Breast epithelium (tissue), 4 donors: ENCODE measurements around the gene ZNF69. TPM values are rescaled to one million over a fixed set of nuclear protein-coding genes. Genes with fewer than 3 reads are reported as not detected.
A peak's percentile ranks its signal among the peaks of the same experiment; 100 is the strongest.
"Not testable (repeated sequence)": the region's sequence is repeated elsewhere in the genome, so short reads cannot be mapped to it uniquely, and the experiment has no call there.

Source experiments
- DNase-seq, 2 donors: peaks; one replicate each; pipeline ENCODE4 v3.0.0-alpha.2; 2019; ENCODE audit warnings: low spot score in 2 of 2
- H3K27ac ChIP-seq, 2 donors: fragments of 200-600 bp; sonication (generic) in 1 of 2; one replicate each; pipeline ENCODE4 v1.5.1; 2016 to 2019; ENCODE audit warnings: mild to moderate bottlenecking in 1 of 2
- H3K27me3 ChIP-seq, 2 donors: fragments of 200-600 bp; sonication (generic) in 1 of 2; one replicate each; pipeline versions ENCODE4 v1.5.1 to v1.6.0; 2017 to 2019; ENCODE audit warnings: control low read depth in 1 of 2, mild to moderate bottlenecking in 1 of 2
- H3K36me3 ChIP-seq: fragments of 200-600 bp; one replicate; pipeline ENCODE4 v1.5.1; 2019
- H3K4me1 ChIP-seq, 2 donors: fragments of 200-600 bp; sonication (generic); one replicate each; pipeline ENCODE4 v1.5.1; 2016 to 2019; ENCODE audit warnings: control low read depth in 1 of 2
- H3K4me3 ChIP-seq, 3 donors: fragments of 200-600 bp; sonication (generic); 1 replicate in 2 of 3; 2 replicates in 1 of 3; pipeline ENCODE4 v1.5.1; 2016 to 2019; ENCODE audit warnings: mild to moderate bottlenecking in 3 of 3, moderate library complexity in 2 of 3
- H3K9me3 ChIP-seq, 2 donors: fragments of 200-600 bp; sonication (generic) in 1 of 2; one replicate each; pipeline ENCODE4 v1.5.1; 2016 to 2019; ENCODE audit warnings: control low read depth in 1 of 2
- POLR2A ChIP-seq: fragments of 450-650 bp; IDR thresholded peaks from one replicate; pipeline ENCODE4 v1.6.1; 2016; ENCODE audit warnings: antibody characterized with exemption, mild to moderate bottlenecking, moderate library complexity
- POLR2AphosphoS5 ChIP-seq, 3 donors: sonication (generic); formaldehyde crosslinking; IDR thresholded peaks; one replicate each; pipeline ENCODE4 v1.6.1; 2017; ENCODE audit warnings: antibody characterized with exemption in 3 of 3
- intact Hi-C: fragments of 100-400 bp; cut with DNase I; formaldehyde crosslinking; loops from one replicate; pipeline ENCODE4 v1.15.1; 2023; ENCODE audit warnings: low total_unique reads
- total RNA-seq, 3 donors: library from RNA; depleted of rRNA; stranded (reverse); fragments of >200 nt; gene quantifications; one replicate each; pipeline ENCODE4 v1.1.0, GENCODE V29; 2016
- TF ChIP-seq, protein P1 (sequence below), 3 donors: fragments of 450-650 bp; IDR thresholded peaks; one replicate each; pipeline ENCODE4 v1.5.1; 2016 to 2017; ENCODE audit warnings: antibody characterized with exemption in 3 of 3, mild to moderate bottlenecking in 3 of 3, moderate library complexity in 3 of 3

Gene ZNF69
- total RNA-seq, 3 donors from 2014 or later = 16.3 to 26.1 (median 20.0) TPM

DNA sequence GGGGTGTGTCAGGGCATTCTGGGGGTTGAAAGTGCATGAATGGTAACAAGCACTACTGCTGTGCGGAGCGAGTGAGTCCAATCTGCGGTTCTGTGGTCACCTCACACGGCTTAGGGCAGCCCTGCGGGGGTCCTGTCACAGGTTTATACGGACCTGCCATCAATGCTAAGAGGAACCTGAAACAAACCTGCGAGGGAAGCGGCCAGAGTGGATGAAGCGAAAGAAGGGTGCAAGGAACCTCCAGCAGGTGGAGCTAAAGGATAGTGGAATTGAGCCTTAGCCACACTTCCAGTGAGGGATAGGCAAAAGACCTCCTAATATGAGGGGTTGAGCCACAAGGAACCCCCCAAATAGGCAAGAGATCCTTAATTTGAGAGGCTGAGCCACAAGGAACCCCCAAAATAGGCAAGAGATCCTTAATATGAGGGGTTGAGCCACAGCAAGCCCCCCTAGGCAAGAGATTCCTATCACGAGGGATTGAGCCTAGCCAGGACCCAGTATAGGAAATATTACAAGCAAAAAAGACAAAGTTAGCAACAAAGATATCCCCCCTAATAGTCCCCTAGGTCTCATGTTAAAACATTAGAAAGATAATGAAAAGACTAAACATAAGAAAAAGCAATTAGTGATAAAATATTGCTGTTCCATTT lies 6.3 kb upstream of the ZNF69 start:
- intact Hi-C loops = no loop called here
- no peaks in the 10 kb centered on the region for H3K36me3 ChIP-seq
- H3K27me3 ChIP-seq = no peaks in the 10 kb centered on the region
- H3K4me1 ChIP-seq = no peaks in the 10 kb centered on the region
- DNase-seq = peak; percentile 26 to 61
- no peak overlapping the region for H3K4me3 ChIP-seq
- TF ChIP-seq POLR2AphosphoS5 (IDR thresholded peaks at IDR 0.05) = no peak
- TF ChIP-seq, protein P1, sequence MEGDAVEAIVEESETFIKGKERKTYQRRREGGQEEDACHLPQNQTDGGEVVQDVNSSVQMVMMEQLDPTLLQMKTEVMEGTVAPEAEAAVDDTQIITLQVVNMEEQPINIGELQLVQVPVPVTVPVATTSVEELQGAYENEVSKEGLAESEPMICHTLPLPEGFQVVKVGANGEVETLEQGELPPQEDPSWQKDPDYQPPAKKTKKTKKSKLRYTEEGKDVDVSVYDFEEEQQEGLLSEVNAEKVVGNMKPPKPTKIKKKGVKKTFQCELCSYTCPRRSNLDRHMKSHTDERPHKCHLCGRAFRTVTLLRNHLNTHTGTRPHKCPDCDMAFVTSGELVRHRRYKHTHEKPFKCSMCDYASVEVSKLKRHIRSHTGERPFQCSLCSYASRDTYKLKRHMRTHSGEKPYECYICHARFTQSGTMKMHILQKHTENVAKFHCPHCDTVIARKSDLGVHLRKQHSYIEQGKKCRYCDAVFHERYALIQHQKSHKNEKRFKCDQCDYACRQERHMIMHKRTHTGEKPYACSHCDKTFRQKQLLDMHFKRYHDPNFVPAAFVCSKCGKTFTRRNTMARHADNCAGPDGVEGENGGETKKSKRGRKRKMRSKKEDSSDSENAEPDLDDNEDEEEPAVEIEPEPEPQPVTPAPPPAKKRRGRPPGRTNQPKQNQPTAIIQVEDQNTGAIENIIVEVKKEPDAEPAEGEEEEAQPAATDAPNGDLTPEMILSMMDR (IDR thresholded peaks at IDR 0.05) = peak; percentile 17 to 71 (median 65)
- no peak overlapping the region for H3K27ac ChIP-seq
- no peaks in the 10 kb centered on the region for H3K9me3 ChIP-seq

DNA sequence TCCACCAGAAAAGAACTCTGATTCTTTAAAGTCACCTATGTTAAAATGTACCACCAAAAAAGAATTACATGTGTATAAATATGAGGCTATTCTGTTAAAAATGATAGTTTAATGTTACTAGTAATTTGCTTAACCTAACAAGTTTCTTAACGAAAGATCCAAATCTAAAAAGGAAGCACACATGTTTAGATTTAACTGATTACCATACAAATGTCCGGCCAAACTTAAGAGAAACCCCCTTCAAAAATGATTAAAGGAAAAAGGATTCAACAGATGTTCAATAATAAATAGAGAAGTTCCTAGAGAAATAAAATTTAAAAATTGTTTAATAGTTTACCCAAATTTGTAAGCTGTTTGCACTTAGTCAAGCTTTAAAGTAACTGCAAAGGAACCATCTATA lies 5.0 kb upstream of the ZNF69 start:
- H3K9me3 ChIP-seq = no peaks in the 10 kb centered on the region
- H3K4me1 ChIP-seq = no peaks in the 10 kb centered on the region
- no peak for TF ChIP-seq POLR2A
- TF ChIP-seq, protein P1 (IDR thresholded peaks at IDR 0.05) = no peak
- TF ChIP-seq POLR2AphosphoS5 (IDR thresholded peaks at IDR 0.05) = no peak
- no peaks in the 10 kb centered on the region for H3K36me3 ChIP-seq
- H3K4me3 ChIP-seq = no peak overlapping the region
- H3K27ac ChIP-seq = no peak overlapping the region
- no peaks in the 10 kb centered on the region for H3K27me3 ChIP-seq
- no peak for DNase-seq
- intact Hi-C loops = no loop called here

DNA sequence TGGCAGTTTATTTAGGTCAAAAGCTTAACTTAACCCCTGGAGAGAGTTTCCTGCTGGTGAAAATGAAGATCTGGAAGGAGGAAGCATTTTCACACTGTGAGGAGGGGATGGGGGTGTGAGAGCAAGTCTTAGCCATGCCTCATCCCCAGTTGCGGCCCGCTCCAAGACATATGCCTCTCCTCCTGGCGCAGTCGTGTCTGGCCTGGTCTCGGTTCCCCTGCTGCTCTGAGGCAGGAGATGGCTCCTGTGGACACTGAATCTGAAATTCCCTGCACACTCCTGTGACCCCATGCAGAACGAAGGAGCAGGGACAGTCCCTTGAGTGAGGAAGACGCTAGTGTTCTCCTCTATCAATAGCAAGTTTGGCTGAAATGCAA lies 360 bp upstream of the ZNF69 start:
- intact Hi-C loops = no loop called here
- Histone ChIP-seq H3K4me3 (peak overlapping the region; percentile 73 to 81 (median 80)), H3K4me1 (no peaks in the 10 kb centered on the region), H3K27me3 (no peaks in the 10 kb centered on the region), H3K27ac (peak overlapping the region; percentile 93 to 95), H3K9me3 (no peaks in the 10 kb centered on the region), H3K36me3 (no peaks in the 10 kb centered on the region)
- TF ChIP-seq, protein P1 (IDR thresholded peaks at IDR 0.05) = no peak
- TF ChIP-seq POLR2AphosphoS5 (IDR thresholded peaks at IDR 0.05) (no peak), POLR2A (no peak)
- DNase-seq = no peak

DNA sequence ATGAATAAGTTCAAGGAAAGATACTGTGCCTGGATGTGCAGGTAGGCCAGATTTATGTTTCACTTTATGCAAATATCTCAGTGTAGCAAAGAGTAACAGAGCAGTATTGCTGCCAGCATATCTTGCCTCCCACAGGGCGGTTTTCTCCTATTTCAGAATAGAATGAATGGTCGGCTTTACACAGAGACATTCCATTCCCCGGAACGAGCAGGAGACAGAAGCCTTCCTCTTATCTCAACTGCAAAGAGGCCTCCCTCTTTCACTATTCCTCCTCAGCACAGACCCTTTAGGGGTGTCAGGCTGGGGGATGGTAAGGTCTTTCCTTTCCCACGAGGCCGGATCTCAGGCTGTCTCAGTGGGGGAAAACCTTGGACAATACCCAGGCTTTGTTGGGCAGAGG lies 2.3 kb downstream of the ZNF69 start:
- H3K27ac ChIP-seq, intact Hi-C loops: not testable (repeated sequence)

GRCh38 chr19:11890634-11891033 lies 3.1 kb downstream of the ZNF69 start:
- no peak overlapping the region for H3K27ac ChIP-seq
- TF ChIP-seq POLR2A = no peak
- TF ChIP-seq, protein P1 (IDR thresholded peaks at IDR 0.05) = no peak
- no peak for TF ChIP-seq POLR2AphosphoS5 (IDR thresholded peaks at IDR 0.05)
- no peak overlapping the region for H3K4me3 ChIP-seq
- intact Hi-C loops = no loop called here
- no peaks in the 10 kb centered on the region for H3K36me3 ChIP-seq
- DNase-seq = no peak
- no peaks in the 10 kb centered on the region for H3K27me3 ChIP-seq
- H3K4me1 ChIP-seq = no peaks in the 10 kb centered on the region
- no peaks in the 10 kb centered on the region for H3K9me3 ChIP-seq

More for the DNA sequence above, 2.3 kb downstream of the ZNF69 start:
- H3K27me3 ChIP-seq, H3K9me3 ChIP-seq, H3K4me1 ChIP-seq, H3K4me3 ChIP-seq, DNase-seq, H3K36me3 ChIP-seq: not testable (repeated sequence)

GRCh38 chr19:11894851-11895250 lies 7.3 kb downstream of the ZNF69 start:
- H3K27ac ChIP-seq = no peak overlapping the region
- intact Hi-C loops = no loop called here
- TF ChIP-seq POLR2A (no peak), POLR2AphosphoS5 (IDR thresholded peaks at IDR 0.05) (no peak)
- TF ChIP-seq, protein P1 (IDR thresholded peaks at IDR 0.05) = no peak

More at GRCh38 chr19:11894851-11895250, 7.3 kb downstream of the ZNF69 start:
- no peaks in the 10 kb centered on the region for H3K4me1 ChIP-seq
- H3K4me3 ChIP-seq = no peak overlapping the region
- DNase-seq = no peak
- no peaks in the 10 kb centered on the region for H3K27me3 ChIP-seq
- H3K36me3 ChIP-seq = no peaks in the 10 kb centered on the region
- H3K9me3 ChIP-seq = peaks cover 12 to 16% of the 10 kb centered on the region in 2 donors
